ENCODE data around the gene ABCA6.

Gene ABCA6

DNA sequence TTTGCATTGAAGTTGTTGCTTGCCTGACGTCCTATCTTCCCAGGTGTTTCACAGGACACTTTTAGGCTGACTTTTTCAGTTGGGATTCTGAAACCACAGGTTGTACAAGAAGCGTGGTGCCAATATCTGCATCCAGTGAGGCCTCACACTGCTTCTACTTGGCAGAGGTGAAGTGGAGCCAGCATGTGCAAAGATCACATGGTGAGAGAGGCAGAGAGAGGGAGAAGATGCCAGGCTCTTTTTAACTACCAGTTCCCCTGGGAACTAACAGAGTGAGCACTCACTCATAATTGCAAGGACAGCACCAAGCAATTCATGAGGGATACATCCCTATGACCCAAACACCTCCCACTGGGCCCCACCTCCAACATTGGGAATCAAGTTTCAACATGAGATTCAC, 5.8 kb upstream of the ABCA6 start:
- no peaks in the 10 kb centered on the region for H4K20me1 ChIP-seq (ENCODE audit: insufficient read depth, low read length)
- no peak overlapping the region for H3K4me2 ChIP-seq (ENCODE audit: low read depth, low read length)
- no peak for DNase-seq
- H3K79me2 ChIP-seq (ENCODE audit: low read length) = no peaks in the 10 kb centered on the region
- no peak overlapping the region for H3K4me3 ChIP-seq (ENCODE audit: low read length)
- H3K27me3 ChIP-seq (replicated peaks; ENCODE audit: insufficient read depth, low read length) = no peaks in the 10 kb centered on the region
- H3K36me3 ChIP-seq (replicated peaks; ENCODE audit: insufficient read depth, low read length) = no peaks in the 10 kb centered on the region
- H3K27ac ChIP-seq (ENCODE audit: low read length) = no peak overlapping the region
- no peak overlapping the region for H3K9ac ChIP-seq (ENCODE audit: low read length)
- TF ChIP-seq, protein P1, sequence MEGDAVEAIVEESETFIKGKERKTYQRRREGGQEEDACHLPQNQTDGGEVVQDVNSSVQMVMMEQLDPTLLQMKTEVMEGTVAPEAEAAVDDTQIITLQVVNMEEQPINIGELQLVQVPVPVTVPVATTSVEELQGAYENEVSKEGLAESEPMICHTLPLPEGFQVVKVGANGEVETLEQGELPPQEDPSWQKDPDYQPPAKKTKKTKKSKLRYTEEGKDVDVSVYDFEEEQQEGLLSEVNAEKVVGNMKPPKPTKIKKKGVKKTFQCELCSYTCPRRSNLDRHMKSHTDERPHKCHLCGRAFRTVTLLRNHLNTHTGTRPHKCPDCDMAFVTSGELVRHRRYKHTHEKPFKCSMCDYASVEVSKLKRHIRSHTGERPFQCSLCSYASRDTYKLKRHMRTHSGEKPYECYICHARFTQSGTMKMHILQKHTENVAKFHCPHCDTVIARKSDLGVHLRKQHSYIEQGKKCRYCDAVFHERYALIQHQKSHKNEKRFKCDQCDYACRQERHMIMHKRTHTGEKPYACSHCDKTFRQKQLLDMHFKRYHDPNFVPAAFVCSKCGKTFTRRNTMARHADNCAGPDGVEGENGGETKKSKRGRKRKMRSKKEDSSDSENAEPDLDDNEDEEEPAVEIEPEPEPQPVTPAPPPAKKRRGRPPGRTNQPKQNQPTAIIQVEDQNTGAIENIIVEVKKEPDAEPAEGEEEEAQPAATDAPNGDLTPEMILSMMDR (IDR thresholded peaks at IDR 0.05; ENCODE audit: low read length) = no peak
- TF ChIP-seq EZH2phosphoT487 (IDR thresholded peaks at IDR 0.05; ENCODE audit: low read length) = no peak
- no peak for TF ChIP-seq EZH2 (optimal IDR thresholded peaks at IDR 0.05; ENCODE audit: low read depth, low read length)
- no peak overlapping the region for H2AFZ ChIP-seq (ENCODE audit: low read length)
- no peaks in the 10 kb centered on the region for H3K4me1 ChIP-seq (ENCODE audit: low read length)
- H3K9me2 ChIP-seq (replicated peaks; ENCODE audit: insufficient read depth, low read length) = no peaks in the 10 kb centered on the region
- no peaks in the 10 kb centered on the region for H3F3A ChIP-seq (ENCODE audit: insufficient read depth, low read length)
- H3K9me3 ChIP-seq (replicated peaks; ENCODE audit: insufficient read depth, low read length) = no peaks in the 10 kb centered on the region

DNA sequence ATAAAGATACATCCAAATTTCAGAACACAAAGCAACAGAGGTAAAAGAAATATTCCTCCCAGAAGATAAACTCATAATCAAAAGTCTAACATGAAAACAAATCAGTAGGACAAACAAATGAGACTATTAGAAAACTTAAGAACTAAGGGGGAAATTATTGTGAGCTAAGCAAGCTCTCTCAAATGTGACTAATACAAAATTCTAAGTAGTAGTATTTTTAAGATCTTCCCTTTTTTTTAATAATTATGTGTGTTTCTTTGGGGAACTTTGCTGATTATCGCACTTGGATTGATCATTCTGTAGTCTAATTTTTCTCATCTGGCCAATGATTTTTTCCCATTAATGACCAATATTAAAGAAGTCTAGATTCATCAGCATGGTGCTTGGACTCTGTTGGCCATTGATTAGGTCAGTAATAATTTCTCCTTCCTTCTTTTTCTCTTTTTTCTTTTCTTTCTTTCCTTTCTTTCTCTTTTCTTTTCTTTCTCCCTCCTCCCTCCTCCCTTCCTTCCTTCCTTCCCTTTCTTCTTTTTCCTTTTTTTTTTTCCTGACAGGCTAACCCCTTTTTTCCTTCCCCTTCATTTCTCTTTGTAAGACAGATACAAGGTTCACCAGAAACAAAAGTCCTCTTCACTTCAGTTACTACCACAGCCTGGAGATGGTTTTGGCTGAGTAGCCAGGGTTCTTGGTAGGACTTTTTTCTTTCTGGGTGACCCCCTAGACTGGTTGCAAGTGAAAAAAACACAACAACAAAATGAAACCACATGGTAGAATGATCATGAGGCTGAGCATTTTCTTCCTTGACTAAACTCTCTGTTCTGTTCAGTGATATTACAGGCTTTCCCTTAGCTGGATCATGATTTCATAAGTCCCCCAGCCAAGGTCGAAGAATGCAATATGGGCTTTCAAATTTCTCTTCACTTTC, 2.9 kb upstream of the ABCA6 start:
- Histone ChIP-seq H3K36me3 (replicated peaks; ENCODE audit: insufficient read depth, low read length) (no peaks in the 10 kb centered on the region), H3K4me2 (ENCODE audit: low read depth, low read length) (no peak overlapping the region), H3K79me2 (ENCODE audit: low read length) (no peaks in the 10 kb centered on the region), H3K9me3 (replicated peaks; ENCODE audit: insufficient read depth, low read length) (no peaks in the 10 kb centered on the region), H3K27ac (ENCODE audit: low read length) (no peak overlapping the region), H2AFZ (ENCODE audit: low read length) (no peak overlapping the region), H3F3A (ENCODE audit: insufficient read depth, low read length) (no peaks in the 10 kb centered on the region), H3K9me2 (replicated peaks; ENCODE audit: insufficient read depth, low read length) (no peaks in the 10 kb centered on the region), H3K4me1 (ENCODE audit: low read length) (no peaks in the 10 kb centered on the region), H3K27me3 (replicated peaks; ENCODE audit: insufficient read depth, low read length) (no peaks in the 10 kb centered on the region), H3K4me3 (ENCODE audit: low read length) (no peak overlapping the region), H4K20me1 (ENCODE audit: insufficient read depth, low read length) (no peaks in the 10 kb centered on the region), H3K9ac (ENCODE audit: low read length) (no peak overlapping the region)
- TF ChIP-seq EZH2phosphoT487 (IDR thresholded peaks at IDR 0.05; ENCODE audit: low read length) = no peak
- no peak for TF ChIP-seq EZH2 (optimal IDR thresholded peaks at IDR 0.05; ENCODE audit: low read depth, low read length)
- TF ChIP-seq, protein P1 (IDR thresholded peaks at IDR 0.05; ENCODE audit: low read length) = no peak
- DNase-seq = no peak

DNA sequence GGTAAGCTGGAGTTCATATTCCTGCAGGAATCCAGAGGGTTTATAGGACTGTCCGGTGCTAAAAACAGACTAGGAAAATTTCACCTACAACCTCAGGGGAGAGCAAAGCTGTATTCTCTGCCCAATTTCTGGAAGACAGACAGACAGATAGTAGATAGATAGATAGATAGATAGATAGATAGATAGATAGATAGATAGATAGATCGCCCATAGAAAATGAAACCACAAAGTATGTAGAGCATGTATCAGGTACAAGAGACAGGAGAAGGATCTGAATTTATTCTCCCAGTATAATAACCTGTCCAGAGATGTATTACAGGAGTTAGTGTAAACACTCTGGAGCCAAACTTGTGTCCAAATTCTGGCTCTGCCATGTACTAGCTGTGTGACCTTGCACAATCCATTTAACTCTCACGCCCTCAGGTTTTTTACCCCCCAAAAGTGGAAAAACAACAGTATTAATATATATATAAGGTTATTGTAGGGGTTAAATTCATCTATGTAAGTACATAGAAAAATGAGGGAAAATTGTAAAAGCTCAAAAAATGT, 2.1 kb upstream of the ABCA6 start:
- no peak overlapping the region for H3K4me2 ChIP-seq (ENCODE audit: low read depth, low read length)
- H3K27ac ChIP-seq (ENCODE audit: low read length) = no peak overlapping the region
- no peak overlapping the region for H3K9ac ChIP-seq (ENCODE audit: low read length)
- H3K27me3 ChIP-seq (replicated peaks; ENCODE audit: insufficient read depth, low read length) = no peaks in the 10 kb centered on the region
- H3K9me2 ChIP-seq (replicated peaks; ENCODE audit: insufficient read depth, low read length) = no peaks in the 10 kb centered on the region
- H3K4me3 ChIP-seq (ENCODE audit: low read length) = no peak overlapping the region
- no peak for DNase-seq
- H2AFZ ChIP-seq (ENCODE audit: low read length) = no peak overlapping the region
- TF ChIP-seq EZH2 (optimal IDR thresholded peaks at IDR 0.05; ENCODE audit: low read depth, low read length) (no peak), EZH2phosphoT487 (IDR thresholded peaks at IDR 0.05; ENCODE audit: low read length) (no peak)
- TF ChIP-seq, protein P1 (IDR thresholded peaks at IDR 0.05; ENCODE audit: low read length) = no peak
- no peaks in the 10 kb centered on the region for H3K4me1 ChIP-seq (ENCODE audit: low read length)
- no peaks in the 10 kb centered on the region for H3F3A ChIP-seq (ENCODE audit: insufficient read depth, low read length)
- H3K79me2 ChIP-seq (ENCODE audit: low read length) = no peaks in the 10 kb centered on the region
- no peaks in the 10 kb centered on the region for H3K36me3 ChIP-seq (replicated peaks; ENCODE audit: insufficient read depth, low read length)
- no peaks in the 10 kb centered on the region for H4K20me1 ChIP-seq (ENCODE audit: insufficient read depth, low read length)
- no peaks in the 10 kb centered on the region for H3K9me3 ChIP-seq (replicated peaks; ENCODE audit: insufficient read depth, low read length)
